GM19328 (cell line): ENCODE data around the gene MRRF.
"Not testable (repeated sequence)": the region's sequence is repeated elsewhere in the genome, so short reads cannot be mapped to it uniquely, and the experiment has no call there.

ENCODE experiments used
- ATAC-seq: cut with Tn5 transposase; IDR thresholded peaks from one replicate; pipeline ENCODE4 v1.9.1; 2021; ENCODE audit warnings: mild to moderate bottlenecking, moderate library complexity; ENCODE audit not compliant: unreplicated experiment

The MRRF gene

GRCh38 chr9:122350577-122351355 lies 86.1 kb downstream of the MRRF start:
- peak; percentile 84 for ATAC-seq

- no peak for ATAC-seq
Measured at GRCh38 chr9:122354536-122355199, 90.0 kb downstream of the MRRF start.

GRCh38 chr9:122355336-122355875 lies 90.7 kb downstream of the MRRF start:
- ATAC-seq = no peak

- ATAC-seq = no peak
Measured at GRCh38 chr9:122356627-122357026, 91.9 kb downstream of the MRRF start.

- ATAC-seq = no peak
Measured at GRCh38 chr9:122360891-122361290, 96.2 kb downstream of the MRRF start.

- not testable (repeated sequence) for ATAC-seq
Measured at GRCh38 chr9:122363131-122363530, 98.4 kb downstream of the MRRF start.

GRCh38 chr9:122364117-122364782 lies 99.6 kb downstream of the MRRF start:
- no peak for ATAC-seq

- ATAC-seq = no peak
Measured at GRCh38 chr9:122364783-122365150, 100.1 kb downstream of the MRRF start.

- ATAC-seq = no peak
Measured at GRCh38 chr9:122366074-122366660, 101.5 kb downstream of the MRRF start.

GRCh38 chr9:122367065-122367464 lies 102.4 kb downstream of the MRRF start:
- no peak for ATAC-seq

GRCh38 chr9:122367774-122368460 lies 103.2 kb downstream of the MRRF start:
- no peak for ATAC-seq

- no peak for ATAC-seq
Measured at GRCh38 chr9:122368642-122369041, 104.0 kb downstream of the MRRF start.

- ATAC-seq = no peak
Measured at GRCh38 chr9:122370303-122370702, 105.6 kb downstream of the MRRF start.

- no peak for ATAC-seq
Measured at GRCh38 chr9:122370869-122371755, 106.4 kb downstream of the MRRF start, which contains the start of gene PTGS1. Gene PTGS1 (plus strand): TSS chr9:122371024. CDS start chr9:122371085, 61 bp downstream.

- no peak for ATAC-seq
Measured at GRCh38 chr9:122371846-122372245, 107.2 kb downstream of the MRRF start.

GRCh38 chr9:122372856-122373845 lies 108.5 kb downstream of the MRRF start:
- ATAC-seq = no peak

GRCh38 chr9:122374885-122375420 lies 110.3 kb downstream of the MRRF start:
- ATAC-seq = no peak

- no peak for ATAC-seq
Measured at GRCh38 chr9:122376796-122377195, 112.1 kb downstream of the MRRF start.
